GM21619 (cell line): Measurements from ENCODE around the gene FNIP1.
"Not testable (repeated sequence)": the region's sequence is repeated elsewhere in the genome, so short reads cannot be mapped to it uniquely, and the experiment has no call there.

Source experiments
- ATAC-seq: cut with Tn5 transposase; IDR thresholded peaks from one replicate; pipeline ENCODE4 v1.9.1; 2021; ENCODE audit not compliant: unreplicated experiment

FNIP1 gene

GRCh38 chr5:131641494-131641893 lies 155.3 kb downstream of the FNIP1 start:
- no peak for ATAC-seq

- peak; percentile 41 for ATAC-seq
Measured at GRCh38 chr5:131640043-131640856, 156.6 kb downstream of the FNIP1 start.

- ATAC-seq = no peak
Measured at GRCh38 chr5:131639148-131639547, 157.7 kb downstream of the FNIP1 start.

GRCh38 chr5:131637694-131638093 lies 159.1 kb downstream of the FNIP1 start:
- ATAC-seq = no peak

GRCh38 chr5:131635684-131636572 lies 160.9 kb downstream of the FNIP1 start:
- ATAC-seq = no peak

GRCh38 chr5:131634996-131635683 lies 161.7 kb downstream of the FNIP1 start, which contains the start of gene RAPGEF6:
TSS of gene RAPGEF6 (minus strand) at chr5:131635229. CDS start at chr5:131635030, 199 bp downstream.
- ATAC-seq = peak; percentile 86

DNA sequence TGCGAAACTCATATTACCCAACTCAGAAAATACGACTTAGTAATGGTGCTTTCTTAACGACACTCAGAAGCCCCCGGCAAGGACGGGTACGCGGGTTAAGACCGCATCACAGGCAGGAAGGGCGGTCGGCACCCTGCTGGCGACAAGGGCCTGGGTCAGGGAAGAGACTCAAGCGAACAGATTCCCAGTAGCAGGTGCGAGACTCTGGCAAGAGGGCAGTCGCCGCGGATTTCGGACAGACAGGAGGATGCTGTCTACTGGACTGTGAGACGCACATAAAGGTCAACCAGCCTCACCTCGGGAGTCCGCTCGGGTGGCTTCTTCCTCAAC lies 162.2 kb downstream of the FNIP1 start:
- peak; percentile 23 for ATAC-seq

DNA sequence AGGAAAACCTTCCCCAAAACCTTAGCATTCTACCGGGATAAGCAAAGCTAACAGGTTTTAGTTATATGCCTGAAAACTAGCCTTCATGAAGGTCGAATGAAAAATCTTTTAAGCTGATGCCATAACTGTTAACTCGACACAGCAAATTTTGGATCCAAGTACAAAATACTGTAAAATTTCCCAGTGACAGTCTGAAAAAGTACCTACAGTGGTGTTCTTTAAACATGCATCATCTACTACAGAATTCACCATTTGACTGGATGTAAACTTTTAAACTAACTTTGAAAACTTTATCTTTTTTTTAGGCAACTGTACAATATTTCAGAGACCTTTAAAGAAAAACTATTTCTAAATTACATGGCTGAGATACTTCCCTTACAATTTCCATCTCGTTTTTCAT lies 162.6 kb downstream of the FNIP1 start:
- no peak for ATAC-seq

DNA sequence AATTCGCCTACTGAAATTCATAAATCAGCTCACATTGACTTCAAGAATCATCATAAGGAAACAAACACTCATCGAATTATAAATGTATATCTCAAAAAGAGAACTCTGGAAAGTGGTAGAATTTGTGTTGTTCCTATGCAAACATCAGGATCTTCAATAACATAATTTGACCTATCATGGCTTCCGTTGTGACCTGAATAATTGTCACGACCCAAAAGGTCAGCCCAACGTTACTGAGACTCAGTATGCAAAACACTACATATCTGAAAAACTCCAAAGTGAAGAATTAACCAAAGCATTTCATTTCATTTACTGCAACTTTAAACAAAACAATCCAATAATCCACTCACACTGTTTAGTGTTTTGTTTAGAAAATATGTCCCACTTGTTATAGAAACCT lies 163.0 kb downstream of the FNIP1 start:
- ATAC-seq = no peak

DNA sequence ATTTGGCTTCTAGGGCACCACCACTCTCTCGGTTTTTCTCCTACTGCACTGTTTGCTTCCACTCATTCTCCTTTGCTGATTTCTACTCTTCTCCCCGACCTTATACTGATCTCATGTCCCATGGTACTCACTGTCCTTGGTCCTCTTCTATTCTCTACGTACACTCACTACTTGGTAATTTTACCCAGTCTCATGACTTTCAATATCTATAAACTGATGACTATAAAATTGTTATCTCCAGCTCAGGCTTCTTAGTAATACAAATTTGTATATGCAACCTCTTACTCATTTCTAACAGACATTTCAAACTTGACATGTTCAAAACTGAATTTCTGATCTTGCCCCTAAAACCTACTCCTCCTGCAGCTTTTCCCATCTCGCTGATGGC lies 165.9 kb downstream of the FNIP1 start:
- no peak for ATAC-seq

DNA sequence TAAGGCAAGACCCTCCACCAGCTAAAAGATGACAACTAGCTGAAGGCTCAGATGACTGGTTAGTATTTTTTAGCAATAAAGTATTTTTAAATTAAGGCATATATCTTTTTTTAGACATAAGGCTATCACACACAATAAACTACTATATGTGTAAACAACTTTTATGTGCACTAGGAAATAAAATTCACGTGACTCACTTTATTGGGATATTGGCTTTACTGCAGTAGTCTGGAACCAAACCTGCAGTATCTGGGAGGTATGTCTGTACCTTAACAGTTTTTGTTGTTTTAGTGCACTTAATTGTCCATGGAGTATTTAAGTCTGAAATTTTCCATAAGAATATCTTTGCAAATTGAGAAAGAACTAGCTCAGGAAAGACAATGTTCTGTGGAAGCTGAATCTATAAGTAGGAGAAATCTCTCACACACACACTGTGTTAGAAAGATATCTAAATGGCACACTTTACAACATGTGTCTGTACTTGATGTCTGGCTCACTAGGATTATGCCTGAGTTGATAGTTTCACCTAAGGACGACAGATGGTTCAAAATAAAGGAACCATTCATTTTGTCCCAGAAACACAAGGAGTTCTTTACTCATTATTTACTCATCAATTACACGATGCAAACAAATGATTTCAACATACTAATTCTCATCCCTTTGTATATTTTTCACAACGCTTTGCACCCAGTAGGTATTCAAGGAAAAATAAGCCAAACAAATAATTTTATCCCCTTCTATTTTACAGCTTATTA lies 166.4 kb downstream of the FNIP1 start:
- no peak for ATAC-seq

DNA sequence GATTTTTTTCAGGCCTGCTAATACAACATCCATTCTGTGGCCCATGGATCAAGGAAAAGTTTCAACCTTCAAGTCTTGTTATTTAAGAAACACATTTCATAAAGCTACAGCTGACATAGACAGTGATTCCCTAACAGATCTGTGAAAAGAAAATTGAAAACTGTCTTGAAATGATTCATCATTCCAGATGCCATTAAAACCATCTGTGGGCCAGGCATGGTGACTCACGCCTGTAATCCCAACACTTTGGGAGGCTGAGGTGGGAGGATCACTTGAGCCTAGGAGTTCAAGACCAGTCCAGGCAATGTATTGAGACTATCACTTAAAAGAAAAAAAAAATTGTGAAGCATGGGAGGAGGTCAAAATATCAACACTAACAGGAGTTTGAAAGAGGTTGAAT lies 167.8 kb downstream of the FNIP1 start:
- no peak for ATAC-seq

GRCh38 chr5:131627207-131627865 lies 169.5 kb downstream of the FNIP1 start:
- ATAC-seq = no peak

- ATAC-seq = no peak
Measured at GRCh38 chr5:131622633-131623032, 174.2 kb downstream of the FNIP1 start.

DNA sequence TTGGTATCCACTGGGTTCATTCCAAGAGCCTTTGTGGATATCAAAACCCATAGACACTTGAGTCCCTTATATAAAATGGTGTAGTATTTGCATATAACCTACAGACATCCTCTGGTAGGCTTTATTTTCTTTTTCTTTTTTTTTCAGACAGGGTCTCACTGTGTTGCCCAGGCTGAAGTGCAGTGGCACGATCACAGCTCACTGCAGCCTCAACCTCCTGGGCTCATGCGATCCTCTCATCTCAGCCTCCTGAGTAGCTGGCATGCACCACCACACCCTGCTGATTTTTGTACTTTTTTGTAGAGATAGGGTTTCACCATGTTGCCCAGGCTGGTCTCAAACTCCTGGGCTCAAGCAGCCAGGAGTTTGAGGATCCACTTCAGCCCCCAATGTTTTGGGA lies 175.7 kb downstream of the FNIP1 start:
- ATAC-seq = not testable (repeated sequence)

- no peak for ATAC-seq
Measured at GRCh38 chr5:131619102-131619501, 177.7 kb downstream of the FNIP1 start.

DNA sequence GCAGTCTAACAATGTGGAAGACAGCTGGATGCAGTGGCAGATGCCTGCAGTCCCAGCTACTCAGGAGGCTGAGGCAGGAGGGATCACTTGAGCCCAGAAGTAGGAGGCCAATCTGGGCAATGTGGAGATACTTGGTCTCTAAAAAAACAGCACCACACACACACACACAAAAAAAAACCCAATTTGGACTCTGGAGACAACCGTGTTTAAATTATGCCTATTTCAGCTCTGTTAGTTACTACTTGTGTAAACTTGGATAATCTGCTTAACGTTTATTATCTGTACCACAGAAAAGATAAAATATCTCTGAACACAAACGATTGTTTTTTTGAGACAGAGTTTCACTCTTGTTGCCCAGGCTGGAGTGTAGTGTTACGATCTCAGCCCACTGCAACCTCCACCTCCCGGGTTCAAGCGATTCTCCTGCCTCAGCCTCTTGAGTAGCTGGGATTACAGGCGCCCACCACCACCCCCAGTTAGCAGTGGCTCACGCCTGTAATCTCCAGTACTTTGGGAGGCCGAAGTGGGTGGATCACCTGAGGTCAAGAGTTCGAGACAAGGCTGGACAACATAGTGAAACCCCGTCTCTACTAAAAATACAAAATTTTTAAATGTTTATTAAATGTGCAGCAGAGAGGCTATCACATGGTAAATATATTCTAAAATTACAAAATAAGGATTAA lies 179.5 kb downstream of the FNIP1 start:
- no peak for ATAC-seq

DNA sequence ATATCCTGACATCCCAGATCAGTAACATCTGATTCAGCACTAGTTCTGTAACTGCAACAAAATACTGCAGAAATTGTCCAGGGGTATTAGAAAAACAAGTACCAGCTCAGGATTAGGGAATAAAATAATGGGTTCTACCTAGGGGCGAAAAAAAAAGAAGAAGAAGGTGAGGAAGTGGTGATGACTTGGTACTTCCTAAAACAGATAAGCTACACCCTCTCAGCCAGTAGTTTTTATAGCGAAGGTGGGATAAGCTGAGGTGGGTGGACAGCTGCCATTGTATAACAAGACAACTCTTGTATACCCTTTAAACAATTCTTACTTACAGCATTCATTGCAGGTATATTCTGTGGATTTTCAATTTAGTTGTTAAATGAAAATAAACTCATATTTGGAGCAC lies 180.9 kb downstream of the FNIP1 start:
- no peak for ATAC-seq

DNA sequence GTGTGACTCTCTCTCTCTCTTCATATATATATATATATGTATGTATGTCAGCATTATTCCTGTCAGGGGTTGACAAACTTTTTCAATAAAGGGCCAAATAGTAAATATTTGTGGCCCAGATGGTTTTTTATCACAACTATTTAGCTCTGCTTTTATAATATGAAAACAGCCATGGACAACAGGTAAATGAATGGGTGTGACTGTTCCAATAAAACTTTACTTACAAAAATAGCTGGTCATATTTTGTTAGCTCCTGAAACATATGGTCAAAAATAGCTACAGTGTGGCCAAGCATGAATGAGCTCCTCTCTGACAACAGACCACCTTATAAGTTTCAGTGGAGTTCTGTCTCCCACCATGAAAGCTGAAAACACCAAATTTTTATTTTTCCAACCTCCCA lies 183.4 kb downstream of the FNIP1 start:
- no peak for ATAC-seq

- no peak for ATAC-seq
Measured at GRCh38 chr5:131611064-131611381, 185.8 kb downstream of the FNIP1 start.
